ENCODE results near the gene KLF6. TPM values are rescaled to one million over a fixed set of nuclear protein-coding genes. Genes with fewer than 3 reads are reported as not detected.

Gene KLF6
- total RNA-seq, 1 donor from 2014 or later: 142 TPM

GRCh38 chr10:3774814-3775695 lies 10.0 kb downstream of the KLF6 start:
- DNase-seq (ENCODE audit: low read depth, low spot score): no peak

- DNase-seq (ENCODE audit: low read depth, low spot score): no peak
Observed at GRCh38 chr10:3774018-3774813, 10.8 kb downstream of the KLF6 start.

GRCh38 chr10:3773460-3774017 lies 11.5 kb downstream of the KLF6 start:
- DNase-seq (ENCODE audit: low read depth, low spot score): no peak

GRCh38 chr10:3772361-3773171 lies 12.4 kb downstream of the KLF6 start:
- no peak for DNase-seq (ENCODE audit: low read depth, low spot score)

GRCh38 chr10:3770611-3771110 lies 14.3 kb downstream of the KLF6 start:
- no peak for DNase-seq (ENCODE audit: low read depth, low spot score)

- DNase-seq (ENCODE audit: low read depth, low spot score): no peak
Observed at GRCh38 chr10:3769556-3769955, 15.5 kb downstream of the KLF6 start.

- no peak for DNase-seq (ENCODE audit: low read depth, low spot score)
Observed at GRCh38 chr10:3766046-3766756, 18.8 kb downstream of the KLF6 start.

- DNase-seq (ENCODE audit: low read depth, low spot score): no peak
Observed at GRCh38 chr10:3765146-3765545, 19.9 kb downstream of the KLF6 start.

GRCh38 chr10:3764626-3765112 lies 20.3 kb downstream of the KLF6 start:
- DNase-seq (ENCODE audit: low read depth, low spot score): no peak

- no peak for DNase-seq (ENCODE audit: low read depth, low spot score)
Observed at GRCh38 chr10:3763852-3764625, 21.0 kb downstream of the KLF6 start.

- no peak for DNase-seq (ENCODE audit: low read depth, low spot score)
Observed at GRCh38 chr10:3763035-3763456, 22.0 kb downstream of the KLF6 start.

GRCh38 chr10:3762309-3762708 lies 22.7 kb downstream of the KLF6 start:
- no peak for DNase-seq (ENCODE audit: low read depth, low spot score)

GRCh38 chr10:3761904-3762303 lies 23.1 kb downstream of the KLF6 start:
- DNase-seq (ENCODE audit: low read depth, low spot score): no peak

GRCh38 chr10:3761021-3761686 lies 23.9 kb downstream of the KLF6 start:
- DNase-seq (ENCODE audit: low read depth, low spot score): no peak

GRCh38 chr10:3760083-3760482 lies 24.9 kb downstream of the KLF6 start:
- no peak for DNase-seq (ENCODE audit: low read depth, low spot score)

GRCh38 chr10:3759397-3759796 lies 25.6 kb downstream of the KLF6 start:
- DNase-seq (ENCODE audit: low read depth, low spot score): no peak

- no peak for DNase-seq (ENCODE audit: low read depth, low spot score)
Observed at GRCh38 chr10:3758491-3758970, 26.5 kb downstream of the KLF6 start.

- no peak for DNase-seq (ENCODE audit: low read depth, low spot score)
Observed at GRCh38 chr10:3757638-3758490, 27.1 kb downstream of the KLF6 start.

All from pulmonary artery endothelial cell (primary cell).